ENCODE results near the gene AKAP6. TPM values are rescaled to one million over a fixed set of nuclear protein-coding genes. Genes with fewer than 3 reads are reported as not detected.
"Not testable (repeated sequence)": the region's sequence is repeated elsewhere in the genome, so short reads cannot be mapped to it uniquely, and the experiment has no call there.

AKAP6 gene
- total RNA-seq, 1 experiment from 2014 or later: 2.0 TPM

- DNase-seq (ENCODE audit: low read depth): no peak
- in situ Hi-C loops (cut with HindIII; ENCODE audit: low pct_unique_long_range_greater_than_20kb, low sequenced_read_pairs): no loop called here
Observed at GRCh38 chr14:32762886-32763285, 433.8 kb downstream of the AKAP6 start.

- in situ Hi-C loops (cut with HindIII; ENCODE audit: low pct_unique_long_range_greater_than_20kb, low sequenced_read_pairs): no loop called here
- no peak for DNase-seq (ENCODE audit: low read depth)
Observed at GRCh38 chr14:32763673-32764072, 434.6 kb downstream of the AKAP6 start.

GRCh38 chr14:32764131-32764530 lies 435.0 kb downstream of the AKAP6 start:
- no peak for DNase-seq (ENCODE audit: low read depth)
- in situ Hi-C loops (cut with HindIII; ENCODE audit: low pct_unique_long_range_greater_than_20kb, low sequenced_read_pairs): no loop called here

- DNase-seq (ENCODE audit: low read depth): no peak
Observed at GRCh38 chr14:32770422-32770821, 441.3 kb downstream of the AKAP6 start.

GRCh38 chr14:32774214-32774613 lies 445.1 kb downstream of the AKAP6 start:
- in situ Hi-C loops (cut with HindIII; ENCODE audit: low pct_unique_long_range_greater_than_20kb, low sequenced_read_pairs): no loop called here
- no peak for DNase-seq (ENCODE audit: low read depth)

More at GRCh38 chr14:32770422-32770821, 441.3 kb downstream of the AKAP6 start:
- in situ Hi-C loops (cut with HindIII; ENCODE audit: low pct_unique_long_range_greater_than_20kb, low sequenced_read_pairs): no loop called here

GRCh38 chr14:32779840-32780239 lies 450.7 kb downstream of the AKAP6 start:
- in situ Hi-C loops (cut with HindIII; ENCODE audit: low pct_unique_long_range_greater_than_20kb, low sequenced_read_pairs): no loop called here
- no peak for DNase-seq (ENCODE audit: low read depth)

- no peak for DNase-seq (ENCODE audit: low read depth)
- in situ Hi-C loops (cut with HindIII; ENCODE audit: low pct_unique_long_range_greater_than_20kb, low sequenced_read_pairs): no loop called here
Observed at GRCh38 chr14:32784405-32784804, 455.3 kb downstream of the AKAP6 start.

- in situ Hi-C loops (cut with HindIII; ENCODE audit: low pct_unique_long_range_greater_than_20kb, low sequenced_read_pairs): no loop called here
- DNase-seq (ENCODE audit: low read depth): no peak
Observed at GRCh38 chr14:32785585-32785984, 456.5 kb downstream of the AKAP6 start.

- in situ Hi-C loops (cut with HindIII; ENCODE audit: low pct_unique_long_range_greater_than_20kb, low sequenced_read_pairs): no loop called here
- DNase-seq (ENCODE audit: low read depth): no peak
Observed at GRCh38 chr14:32786886-32787285, 457.8 kb downstream of the AKAP6 start.

GRCh38 chr14:32793033-32793432 lies 463.9 kb downstream of the AKAP6 start:
- in situ Hi-C loops (cut with HindIII; ENCODE audit: low pct_unique_long_range_greater_than_20kb, low sequenced_read_pairs); DNase-seq (ENCODE audit: low read depth): not testable (repeated sequence)

GRCh38 chr14:32800320-32800719 lies 471.2 kb downstream of the AKAP6 start:
- in situ Hi-C loops (cut with HindIII; ENCODE audit: low pct_unique_long_range_greater_than_20kb, low sequenced_read_pairs): no loop called here
- no peak for DNase-seq (ENCODE audit: low read depth)

GRCh38 chr14:32802295-32802694 lies 473.2 kb downstream of the AKAP6 start:
- in situ Hi-C loops (cut with HindIII; ENCODE audit: low pct_unique_long_range_greater_than_20kb, low sequenced_read_pairs): no loop called here
- DNase-seq (ENCODE audit: low read depth): no peak

GRCh38 chr14:32805979-32806378 lies 476.9 kb downstream of the AKAP6 start:
- in situ Hi-C loops (cut with HindIII; ENCODE audit: low pct_unique_long_range_greater_than_20kb, low sequenced_read_pairs): no loop called here
- no peak for DNase-seq (ENCODE audit: low read depth)

- in situ Hi-C loops (cut with HindIII; ENCODE audit: low pct_unique_long_range_greater_than_20kb, low sequenced_read_pairs): no loop called here
- no peak for DNase-seq (ENCODE audit: low read depth)
Observed at GRCh38 chr14:32808644-32809043, 479.5 kb downstream of the AKAP6 start.

GRCh38 chr14:32809255-32809654 lies 480.2 kb downstream of the AKAP6 start:
- in situ Hi-C loops (cut with HindIII; ENCODE audit: low pct_unique_long_range_greater_than_20kb, low sequenced_read_pairs): no loop called here
- DNase-seq (ENCODE audit: low read depth): no peak

GRCh38 chr14:32813401-32813800 lies 484.3 kb downstream of the AKAP6 start:
- DNase-seq (ENCODE audit: low read depth): no peak
- in situ Hi-C loops (cut with HindIII; ENCODE audit: low pct_unique_long_range_greater_than_20kb, low sequenced_read_pairs): no loop called here

GRCh38 chr14:32814721-32815120 lies 485.6 kb downstream of the AKAP6 start:
- no peak for DNase-seq (ENCODE audit: low read depth)
- in situ Hi-C loops (cut with HindIII; ENCODE audit: low pct_unique_long_range_greater_than_20kb, low sequenced_read_pairs): no loop called here

- in situ Hi-C loops (cut with HindIII; ENCODE audit: low pct_unique_long_range_greater_than_20kb, low sequenced_read_pairs): no loop called here
- DNase-seq (ENCODE audit: low read depth): no peak
Observed at GRCh38 chr14:32816588-32816987, 487.5 kb downstream of the AKAP6 start.

GRCh38 chr14:32817780-32818179 lies 488.7 kb downstream of the AKAP6 start:
- in situ Hi-C loops (cut with HindIII; ENCODE audit: low pct_unique_long_range_greater_than_20kb, low sequenced_read_pairs): no loop called here
- DNase-seq (ENCODE audit: low read depth): no peak

- in situ Hi-C loops (cut with HindIII; ENCODE audit: low pct_unique_long_range_greater_than_20kb, low sequenced_read_pairs): no loop called here
- DNase-seq (ENCODE audit: low read depth): no peak
Observed at GRCh38 chr14:32818581-32818980, 489.5 kb downstream of the AKAP6 start.

- DNase-seq (ENCODE audit: low read depth): no peak
- in situ Hi-C loops (cut with HindIII; ENCODE audit: low pct_unique_long_range_greater_than_20kb, low sequenced_read_pairs): no loop called here
Observed at GRCh38 chr14:32820181-32820580, 491.1 kb downstream of the AKAP6 start.

Data from Caki2 (cell line).